ENCODE measurements around the gene ITGA2B.

GRCh38 chr17:44438636-44439035, 49.2 kb upstream of the ITGA2B start:
- TF ChIP-seq POLR2A (IDR thresholded peaks at IDR 0.05; ENCODE audit: low read depth, low read length) = no peak
- TF ChIP-seq TAF1 (IDR thresholded peaks at IDR 0.05; ENCODE audit: borderline replicate concordance, low read depth, low read length) = no peak
